TTC549 (cell line): ENCODE data around the gene CACNA2D3.

Experiments used
- FAIRE-seq: peaks from 2 replicates; lab custom pipeline; 2012; peaks lifted over from hg19 to GRCh38; lab: Jason Lieb, UNC

The CACNA2D3 gene

DNA sequence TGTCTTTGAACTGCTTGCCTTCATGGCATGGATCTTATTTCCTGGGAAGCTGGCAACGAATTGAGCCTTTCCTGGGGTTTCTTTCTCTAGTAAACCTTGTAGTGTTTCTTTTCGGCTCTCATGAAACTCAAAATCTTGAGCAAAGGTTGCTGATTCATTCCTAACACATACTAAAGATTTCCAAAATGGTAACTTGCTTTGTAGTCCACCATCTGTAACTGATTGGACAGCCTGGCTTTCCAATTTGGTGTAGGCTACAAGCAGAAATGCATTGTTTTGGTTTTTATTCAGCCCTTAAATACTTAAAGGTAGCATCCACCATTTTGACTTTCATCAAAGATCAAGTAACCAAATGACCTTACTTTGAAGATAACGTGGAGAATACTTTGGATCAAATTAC is 767.4 kb downstream of the CACNA2D3 start:
- FAIRE-seq: no peak

DNA sequence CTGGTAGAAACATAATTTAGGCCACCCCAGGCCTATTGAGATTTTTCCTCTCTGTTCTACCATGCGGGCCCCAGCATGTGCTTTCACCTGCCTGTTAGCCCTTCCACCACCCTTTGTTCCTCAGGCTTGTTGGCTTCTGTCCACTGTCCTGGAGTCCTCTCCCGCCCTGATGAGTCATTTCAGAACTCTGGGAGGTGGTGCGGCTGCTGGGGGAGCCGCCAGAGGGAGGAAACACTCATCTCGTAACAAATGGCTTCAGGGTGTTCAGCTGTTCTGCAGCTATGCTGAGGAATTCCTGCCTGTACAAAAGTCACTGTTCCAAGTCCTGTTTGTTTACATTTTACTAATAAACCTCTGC is 769.2 kb downstream of the CACNA2D3 start:
- no peak for FAIRE-seq

DNA sequence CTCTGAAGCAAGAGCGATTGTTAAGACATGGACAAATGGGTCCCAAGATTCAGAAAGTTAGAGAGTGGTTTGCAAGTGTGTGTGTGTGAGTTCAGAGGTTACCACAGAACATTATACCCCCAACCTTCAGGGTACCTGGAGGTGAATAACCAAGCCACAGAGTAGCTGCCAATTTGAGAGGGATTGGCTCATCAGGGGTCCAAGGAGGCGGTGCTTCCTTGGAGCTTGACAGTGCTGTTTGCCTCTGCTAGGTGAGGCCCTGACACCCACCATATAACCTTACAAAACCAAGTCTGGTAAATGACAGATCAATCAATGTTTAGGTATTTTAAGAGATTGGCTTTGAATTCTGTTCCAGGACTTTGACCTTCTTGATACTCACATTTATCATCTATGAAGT is 769.8 kb downstream of the CACNA2D3 start:
- no peak for FAIRE-seq

DNA sequence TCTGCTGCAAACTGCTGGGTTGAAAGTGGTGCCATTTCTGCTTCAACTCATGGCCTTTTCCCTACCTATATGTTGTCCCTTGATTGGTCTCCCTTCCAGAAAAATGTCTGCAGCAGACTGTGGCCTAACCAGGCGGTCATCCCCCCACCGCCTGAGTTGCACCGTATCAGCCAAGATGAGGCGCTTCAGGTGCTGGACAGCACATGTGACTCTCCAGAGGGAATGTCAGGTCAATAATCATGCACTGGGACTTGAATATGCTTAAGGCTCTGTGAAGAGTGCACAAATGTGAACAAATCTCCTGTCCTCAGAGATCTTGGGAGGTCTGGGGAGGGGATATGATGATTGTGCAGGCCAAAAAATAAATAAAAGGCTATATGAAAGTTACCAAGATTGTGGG is 773.3 kb downstream of the CACNA2D3 start:
- FAIRE-seq: no peak

DNA sequence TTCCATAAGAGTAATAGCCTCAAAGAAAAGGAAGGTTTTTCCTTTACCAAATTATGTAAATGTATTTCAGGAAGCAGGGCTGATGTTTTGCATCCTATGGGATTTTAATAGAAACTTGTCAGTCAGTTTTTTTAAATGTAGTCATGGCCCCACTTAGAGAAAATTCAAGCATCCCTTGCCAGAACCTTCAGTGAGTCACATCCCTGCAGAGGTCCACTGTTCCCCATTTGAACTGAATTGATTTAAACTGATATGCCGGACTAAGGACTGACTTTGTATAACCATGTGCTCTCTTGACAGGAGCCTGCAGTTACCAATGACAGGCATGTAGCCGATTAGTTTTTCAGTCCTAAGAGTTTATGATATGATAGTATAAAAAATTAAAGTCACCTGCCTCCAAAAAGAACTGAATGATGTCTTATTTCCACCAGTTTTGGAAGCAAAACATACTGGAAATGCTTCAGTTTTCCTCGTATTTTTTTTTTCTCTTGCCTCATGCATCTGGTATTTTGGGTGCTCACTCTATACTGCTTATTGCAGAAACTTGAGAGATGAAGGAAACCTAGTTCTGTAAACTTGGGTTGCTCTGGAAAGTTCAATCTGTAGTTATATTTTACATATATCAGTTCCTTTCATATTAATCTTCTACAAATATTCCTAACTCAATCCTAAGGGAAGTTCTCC is 774.8 kb downstream of the CACNA2D3 start:
- FAIRE-seq: no peak

DNA sequence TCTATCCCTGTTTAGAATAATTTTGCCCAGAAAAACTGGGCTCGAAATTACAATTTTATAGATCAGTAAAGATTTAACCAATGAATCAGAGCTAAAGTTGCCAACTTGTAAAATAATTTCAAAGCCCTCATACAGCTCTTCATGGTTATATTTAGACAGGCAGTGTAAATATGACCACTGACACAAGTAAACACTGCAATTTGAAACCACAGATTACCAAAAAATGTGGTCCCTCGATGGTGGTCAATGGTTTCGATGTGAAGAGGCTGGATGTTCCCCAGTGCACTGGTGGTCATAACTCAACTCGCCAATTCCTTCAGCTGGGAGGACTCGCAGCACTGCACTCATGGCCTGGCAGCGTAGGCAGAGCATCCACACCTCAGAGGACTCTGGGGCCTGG is 776.9 kb downstream of the CACNA2D3 start:
- FAIRE-seq: no peak

DNA sequence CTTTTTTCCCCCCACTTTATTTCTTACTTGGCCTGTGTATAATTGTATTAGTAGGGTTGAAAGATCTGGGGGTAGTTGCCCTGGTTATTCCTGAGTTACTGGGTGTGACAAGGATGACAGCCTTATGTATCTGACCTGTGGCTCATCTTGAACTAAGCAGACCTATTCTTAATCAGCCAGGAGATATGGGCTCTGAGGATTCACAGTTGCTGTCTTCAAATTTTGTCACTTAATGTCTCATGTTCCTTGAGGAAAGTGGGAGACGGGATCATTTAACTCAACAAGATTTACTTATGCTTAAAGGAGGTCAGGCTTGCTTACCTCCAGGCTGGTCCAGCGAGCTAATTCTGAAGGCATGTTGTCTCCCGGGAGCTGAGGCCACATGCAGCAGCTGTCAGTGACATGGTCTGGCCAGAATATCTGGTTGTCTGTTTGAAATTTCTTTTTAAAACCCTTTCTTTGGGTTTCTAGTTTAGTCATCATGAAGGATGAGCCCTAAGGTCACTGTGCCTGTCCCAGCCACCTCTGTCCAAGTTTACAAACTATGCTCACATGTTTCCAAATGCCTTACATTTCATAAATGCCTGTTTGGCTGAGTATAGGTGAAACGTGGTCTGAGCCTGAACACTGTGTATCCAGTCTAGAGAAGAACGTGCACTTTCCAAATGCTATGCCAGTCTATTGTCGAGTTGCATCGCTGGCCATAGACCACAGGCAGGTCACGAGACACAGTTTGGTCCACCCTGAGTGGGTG is 778.7 kb downstream of the CACNA2D3 start:
- FAIRE-seq: no peak

DNA sequence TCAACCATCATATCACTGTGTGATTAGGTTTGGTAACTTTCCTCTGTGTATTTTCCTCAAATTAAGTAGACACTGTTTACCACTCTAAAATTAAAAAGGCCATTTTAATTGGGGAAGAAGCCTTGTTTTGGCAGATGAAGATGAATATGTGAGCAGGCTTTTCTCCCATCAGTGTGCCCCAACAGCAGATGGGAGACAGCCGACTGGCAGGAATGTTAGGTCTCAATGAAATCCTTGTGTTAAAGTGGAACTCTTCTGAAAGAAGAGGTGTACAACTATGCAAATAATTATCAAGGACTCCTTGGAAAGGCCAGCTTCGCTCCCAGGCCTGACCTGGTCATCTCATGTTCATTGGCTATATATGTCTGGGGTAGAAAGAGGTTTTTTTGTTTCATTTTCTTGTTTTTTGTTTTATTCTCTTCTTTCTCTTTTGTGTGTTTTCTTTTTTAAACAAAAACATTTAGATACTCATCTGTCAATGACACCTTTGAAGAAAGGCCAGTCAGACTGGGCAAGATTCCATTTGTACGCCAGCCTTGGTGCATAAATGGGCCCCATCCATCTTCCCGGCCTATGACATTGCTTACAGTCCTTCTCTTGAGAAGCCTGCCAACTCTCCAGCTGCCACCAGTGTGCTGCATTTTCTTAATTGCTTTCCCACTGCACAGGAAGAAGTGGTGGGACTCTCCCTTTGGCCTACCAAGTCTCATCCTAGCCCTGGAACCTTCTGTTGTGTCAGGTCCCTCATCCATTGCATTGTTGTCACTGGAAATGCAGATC is 779.7 kb downstream of the CACNA2D3 start:
- FAIRE-seq: no peak

DNA sequence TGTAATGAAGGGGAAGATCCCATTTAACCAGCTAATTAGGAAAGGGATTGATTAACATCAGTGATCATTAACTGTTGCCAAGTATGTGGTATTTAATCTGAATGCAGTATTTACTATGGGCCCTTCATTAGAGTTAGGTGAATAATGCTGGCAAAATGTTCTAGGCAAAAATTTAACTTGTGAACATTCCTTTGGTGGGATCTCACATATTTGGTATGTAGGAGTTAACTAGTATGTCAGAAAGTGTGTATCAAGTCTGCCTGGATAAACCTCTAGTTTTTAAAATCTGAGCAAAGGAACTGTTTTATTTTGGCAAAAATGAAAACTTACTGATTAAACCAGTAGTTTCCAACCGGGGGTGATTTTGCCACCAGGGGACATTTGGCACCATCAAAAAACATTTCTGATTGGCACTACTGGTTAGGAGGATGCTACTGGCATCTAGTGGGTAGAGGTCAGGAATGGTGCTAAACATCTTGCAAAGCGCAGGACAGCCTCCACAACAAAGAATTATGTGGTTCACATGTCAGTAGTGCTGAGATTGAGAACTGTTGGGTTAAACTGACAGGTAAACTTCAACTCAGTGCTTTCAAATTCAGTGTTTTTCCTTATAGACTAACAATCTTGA is 783.0 kb downstream of the CACNA2D3 start:
- no peak for FAIRE-seq

DNA sequence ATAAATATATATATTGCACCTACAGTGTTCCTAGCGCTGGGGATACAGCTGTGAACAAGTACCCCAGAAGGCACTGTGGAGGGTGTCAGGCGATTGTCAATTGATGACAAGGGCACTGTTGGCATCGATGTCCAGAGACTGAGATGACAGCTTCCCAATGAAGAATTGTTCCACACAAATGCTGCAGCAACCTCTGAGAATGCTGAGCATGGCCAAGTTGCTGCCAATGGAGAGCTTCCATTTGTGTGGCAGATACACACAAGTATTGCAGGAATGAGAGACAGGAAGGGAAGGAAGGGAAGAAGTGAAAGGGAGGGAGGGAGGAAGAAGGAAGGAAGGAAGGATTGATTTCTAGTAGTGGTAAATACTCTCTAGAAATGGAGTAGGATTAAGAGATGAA is 783.6 kb downstream of the CACNA2D3 start:
- no peak for FAIRE-seq

DNA sequence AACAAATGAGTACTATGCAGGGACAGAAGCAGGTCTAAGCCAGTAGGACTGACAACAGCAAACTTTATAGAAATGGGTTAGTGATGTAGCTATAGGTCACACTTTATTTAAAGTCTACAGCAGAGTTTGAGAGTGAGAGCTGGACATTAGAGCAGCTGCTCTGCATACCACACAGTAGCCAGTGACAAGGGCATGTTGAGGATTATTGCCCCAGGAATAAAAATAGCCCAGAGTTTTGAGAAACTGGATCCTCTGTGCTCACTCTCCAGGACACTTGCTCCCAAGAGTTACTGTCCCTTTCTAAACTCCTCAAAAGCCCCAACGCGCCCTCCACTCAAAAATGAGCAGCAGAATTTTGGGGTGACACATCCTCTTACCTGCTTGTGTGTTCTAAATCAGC is 784.4 kb downstream of the CACNA2D3 start:
- no peak for FAIRE-seq

DNA sequence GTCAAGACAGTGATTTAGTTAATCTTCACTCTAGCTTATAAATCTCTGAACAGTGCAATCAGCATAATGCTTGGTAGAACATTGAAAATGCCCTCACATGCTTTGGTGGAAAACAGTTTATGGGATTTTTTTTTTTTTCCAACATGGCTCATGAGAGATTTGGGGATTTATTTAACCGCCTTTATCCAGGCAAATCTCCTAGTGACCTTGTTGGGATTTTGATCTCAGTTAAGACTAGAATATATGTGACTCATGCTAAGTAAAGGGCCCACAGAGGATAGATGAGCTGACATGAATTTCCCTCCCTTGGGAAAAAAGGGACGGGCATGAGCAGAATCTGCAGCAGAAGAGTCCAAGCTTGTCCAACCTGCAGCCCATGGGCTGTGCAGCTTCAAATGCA is 786.8 kb downstream of the CACNA2D3 start:
- no peak for FAIRE-seq

DNA sequence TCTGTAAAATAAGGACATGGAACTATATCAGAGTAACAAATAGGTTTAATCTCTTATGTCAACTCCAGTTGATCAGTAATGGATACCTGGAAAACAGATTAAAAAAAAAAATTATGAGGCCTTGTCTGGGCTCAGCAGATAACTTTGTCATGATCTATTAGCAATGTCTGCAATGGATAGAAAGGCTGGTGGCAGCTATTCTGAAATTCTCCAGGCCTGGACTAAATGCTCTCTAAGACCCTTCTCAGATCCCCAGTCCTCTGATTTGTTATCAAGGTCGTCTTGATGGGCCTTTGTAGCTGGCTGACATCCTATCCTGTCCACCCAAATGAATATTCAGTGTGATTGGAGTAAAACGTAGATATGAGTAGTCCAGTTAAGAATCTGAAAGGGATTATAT is 791.8 kb downstream of the CACNA2D3 start:
- FAIRE-seq: no peak

DNA sequence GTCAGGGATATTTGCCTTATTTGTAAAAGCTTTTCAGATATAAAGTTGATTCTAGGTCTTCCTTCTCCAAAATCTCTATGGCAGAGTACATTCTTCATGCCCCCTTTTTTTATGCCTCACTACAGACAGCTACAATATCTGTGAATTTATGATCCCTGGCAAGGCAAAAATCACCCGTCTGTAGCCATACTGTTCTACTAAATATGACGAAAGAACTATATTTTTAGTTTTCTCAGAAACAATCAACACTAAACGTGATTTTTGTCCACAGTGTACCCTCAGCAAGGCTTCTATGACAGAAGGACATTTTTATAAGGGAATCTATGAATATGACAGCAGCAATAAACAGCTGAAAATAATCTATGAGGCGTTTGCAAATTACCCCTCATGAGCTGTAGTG is 792.8 kb downstream of the CACNA2D3 start:
- no peak for FAIRE-seq

DNA sequence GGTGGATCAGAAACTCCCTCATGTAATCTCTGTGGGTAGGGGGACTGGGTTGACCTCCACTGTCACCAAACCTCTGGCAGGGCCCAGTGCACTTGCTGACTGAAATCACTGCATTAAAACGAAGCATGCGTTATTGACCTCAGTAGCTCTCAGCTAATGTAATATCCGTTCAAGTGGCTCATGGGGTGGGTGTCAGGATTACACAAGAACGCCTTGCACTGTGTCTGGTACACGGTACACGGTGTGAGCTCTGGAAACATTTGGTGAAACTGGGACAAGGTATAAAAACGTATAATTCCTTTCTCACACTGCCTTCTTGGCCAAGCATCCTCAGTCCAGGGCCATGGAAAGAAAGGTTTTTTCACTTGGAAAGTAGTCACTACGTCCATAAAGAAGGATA is 793.6 kb downstream of the CACNA2D3 start:
- no peak for FAIRE-seq

DNA sequence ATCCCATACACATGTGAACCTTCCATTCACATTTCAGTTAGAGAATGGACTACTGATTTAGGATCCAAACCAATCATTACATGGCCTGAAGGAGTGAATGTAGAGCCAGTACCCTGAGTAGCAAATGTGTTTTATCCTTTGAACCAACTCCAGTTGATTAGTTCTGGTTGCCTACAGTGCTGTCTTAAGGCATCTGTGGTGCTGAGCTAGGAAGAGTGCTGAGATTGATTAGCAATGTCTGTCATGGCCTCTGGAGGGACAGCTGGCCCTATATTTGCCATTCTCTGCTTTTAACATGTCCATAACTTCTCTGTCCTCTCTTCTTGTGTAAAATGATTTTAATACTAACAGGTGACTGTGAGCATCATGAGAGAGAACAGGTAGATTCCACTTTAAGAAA is 794.4 kb downstream of the CACNA2D3 start:
- FAIRE-seq: no peak

DNA sequence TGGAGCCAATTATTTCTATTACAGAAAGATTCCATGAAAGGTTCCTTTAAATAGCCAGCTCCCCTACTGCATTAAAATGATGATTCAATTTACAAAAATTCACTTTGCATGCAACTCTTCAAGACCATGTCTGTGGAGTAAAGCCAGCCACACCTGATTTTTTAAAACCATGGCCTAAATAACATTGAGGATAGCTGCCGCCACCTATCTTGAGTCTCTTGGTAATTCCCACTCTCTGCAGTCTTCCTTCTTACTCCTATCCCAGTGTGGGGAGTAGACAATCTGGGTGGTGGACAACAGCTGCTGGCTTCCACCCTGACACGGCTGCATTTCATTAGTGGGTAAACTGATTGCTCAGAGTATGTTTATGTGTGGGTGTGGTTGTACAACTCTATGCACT is 794.8 kb downstream of the CACNA2D3 start:
- no peak for FAIRE-seq

DNA sequence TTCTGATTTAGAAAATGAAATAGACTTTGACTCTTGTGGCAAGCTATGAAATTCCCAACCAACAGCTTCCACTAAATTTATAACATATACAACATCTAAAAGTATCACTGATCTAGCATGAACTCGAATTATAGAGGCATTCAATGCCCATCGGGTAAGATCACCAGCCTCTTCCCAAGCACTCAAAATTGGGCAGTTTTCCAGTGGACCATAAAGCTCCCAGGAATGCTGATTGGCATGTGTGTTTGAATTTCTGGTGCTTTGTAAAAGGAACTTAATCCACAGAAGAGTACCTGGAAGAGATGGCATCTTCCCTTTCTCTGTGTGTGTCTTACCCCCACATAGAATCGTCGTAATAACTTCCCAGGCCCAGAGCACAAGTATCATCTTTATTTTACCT is 795.5 kb downstream of the CACNA2D3 start:
- FAIRE-seq: no peak

DNA sequence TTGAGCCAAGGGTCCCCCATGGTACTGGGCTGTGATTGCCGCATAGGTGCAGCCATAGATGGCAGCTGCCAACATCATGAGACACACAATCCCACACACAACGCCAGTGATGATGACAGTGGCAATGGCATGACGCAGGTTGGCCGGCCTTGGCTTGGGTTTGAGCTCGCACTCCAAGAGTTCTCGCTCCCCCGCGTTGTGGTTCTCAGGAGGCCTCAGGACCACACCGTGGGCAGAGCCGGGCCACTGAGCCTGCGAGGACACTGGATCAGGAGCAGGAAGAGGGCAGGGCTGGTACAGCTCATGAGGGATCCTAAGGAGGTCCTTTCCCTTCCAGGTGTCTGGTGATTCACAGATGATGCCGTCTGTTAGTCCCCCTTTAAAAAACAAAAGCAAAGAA is 796.2 kb downstream of the CACNA2D3 start:
- FAIRE-seq: no peak

DNA sequence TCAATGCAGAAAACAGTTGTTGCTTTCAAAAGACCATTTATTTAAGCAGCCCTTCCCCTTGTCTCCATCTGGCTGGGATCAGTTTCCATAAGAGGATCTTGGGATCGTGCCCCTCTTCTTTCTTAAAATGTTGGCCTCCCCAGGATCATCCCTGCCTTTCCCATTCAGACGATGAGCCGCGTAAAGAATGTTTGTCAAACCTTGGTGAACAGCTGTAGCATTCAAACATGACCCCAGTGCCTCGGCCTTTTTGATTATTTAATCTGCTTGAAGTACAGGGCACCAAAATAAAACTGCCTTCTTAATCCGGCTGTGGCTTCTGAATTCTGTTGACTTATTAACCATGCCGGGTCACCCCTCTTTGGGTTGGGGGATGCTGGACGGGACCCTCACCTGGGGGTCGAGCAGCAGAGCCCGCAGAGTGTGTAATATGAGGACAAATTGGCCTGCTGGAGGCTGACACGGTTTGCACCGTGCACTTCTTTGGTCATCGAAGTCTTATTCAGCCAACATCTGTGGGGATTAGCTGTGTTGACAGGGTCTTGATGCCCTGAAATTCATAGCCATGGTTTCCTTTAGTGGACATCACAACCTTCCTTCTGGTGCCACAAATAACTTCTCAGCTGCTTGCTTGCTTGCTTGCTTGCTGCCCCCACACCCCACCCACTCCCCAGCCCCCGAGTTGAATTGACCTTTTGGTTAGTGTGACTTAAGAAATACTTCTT is 805.9 kb downstream of the CACNA2D3 start, which contains the start of gene LRTM1:
LRTM1 (minus strand) TSS at position 14 of the 725 bp plus-strand sequence. CDS start 148 bp downstream, outside the sequence.
- no peak for FAIRE-seq

DNA sequence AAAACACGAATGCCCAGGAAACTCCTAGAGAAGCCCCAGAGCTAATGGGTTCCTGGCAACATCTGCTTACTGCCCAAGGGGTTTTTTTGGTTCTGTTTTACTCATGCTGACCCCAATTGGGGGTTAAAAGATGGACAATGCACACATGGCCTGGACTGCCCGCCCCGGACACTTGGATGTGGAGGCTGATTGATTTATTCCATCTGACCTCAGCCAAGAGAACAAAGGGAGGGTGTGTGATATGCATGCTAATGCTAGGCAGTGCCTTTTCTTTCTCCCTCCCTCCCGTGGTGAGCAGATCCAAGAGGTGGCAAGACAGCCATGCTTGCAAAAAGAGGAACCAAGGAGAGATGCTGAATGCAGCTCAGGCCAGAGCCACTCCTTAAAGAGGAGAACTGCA is 808.8 kb downstream of the CACNA2D3 start:
- FAIRE-seq: no peak

DNA sequence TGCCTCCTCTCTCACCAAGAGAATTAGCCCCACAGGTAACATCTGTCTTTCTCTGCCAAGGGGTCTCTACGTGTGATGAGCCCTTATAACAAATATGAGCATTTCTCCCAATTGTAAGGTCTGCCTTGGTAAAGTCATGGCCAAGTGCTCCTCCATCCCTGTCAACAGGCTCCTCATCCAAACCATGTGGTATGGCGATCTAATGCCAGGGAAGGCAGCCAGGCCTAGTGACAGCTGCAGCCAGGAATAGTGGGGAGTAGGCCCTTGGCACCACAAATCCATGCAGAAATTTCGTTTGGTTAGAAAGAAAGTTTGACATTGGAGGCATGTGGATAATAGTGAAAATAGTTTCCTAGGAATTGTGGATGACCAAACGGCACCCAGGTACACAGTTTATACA is 810.3 kb downstream of the CACNA2D3 start:
- FAIRE-seq: no peak
